Endothelial cell of umbilical vein (primary cell): ENCODE measurements around the gene ZNHIT2. TPM values are rescaled to one million over a fixed set of nuclear protein-coding genes. Genes with fewer than 3 reads are reported as not detected.

Source experiments
- BruUV-seq: library from RNA; stranded (reverse); fragments of 400-500 nt; replicated peaks from 2 replicates; lab custom pipeline; 2021; lab: Mats Ljungman, UMichigan
- CTCF ChIA-PET: fragments of 300-600, 350-600 bp; sonication (Branson Sonifier 250); formaldehyde crosslinking; loops from one replicate; lab custom pipeline; 2021; ENCODE audit warnings: antibody characterized with exemption, inconsistent platforms; lab: Charles Lee
- POLR2A ChIA-PET: fragments of 300-600, 350-600 bp; sonication (Branson Sonifier 250); formaldehyde crosslinking; loops from one replicate; lab custom pipeline; 2021; ENCODE audit warnings: antibody characterized with exemption, inconsistent platforms; lab: Charles Lee
- DNase-seq: peaks from one replicate; pipeline ENCODE4 v3.0.0-alpha.2; 2011; ENCODE audit warnings: low read depth, low spot score
- FAIRE-seq: peaks from 2 replicates; lab custom pipeline; 2011; peaks lifted over from hg19 to GRCh38; lab: Jason Lieb, UNC
- H2AFZ ChIP-seq: 2 replicates; pipeline ENCODE4 v1.6.0; 2012; ENCODE audit warnings: low read depth, low read length, control low read depth, inconsistent platforms
- H3K27ac ChIP-seq: 2 replicates; pipeline ENCODE4 v1.5.1; 2011; ENCODE audit warnings: low read depth, mild to moderate bottlenecking, control low read depth, low read length, moderate library complexity; ENCODE audit not compliant: insufficient read depth
- H3K27me3 ChIP-seq, 2 experiments: 2 replicates each; pipeline versions ENCODE4 v1.6.0 to v1.6.1; 2011; ENCODE audit warnings: low read length in 2 of 2, mixed read lengths in 1 of 2; ENCODE audit not compliant: control insufficient read depth in 2 of 2, insufficient read depth in 2 of 2
- H3K36me3 ChIP-seq, 2 experiments: 2 replicates in 1 of 2; 3 replicates in 1 of 2; pipeline ENCODE4 v1.5.1; 2011; ENCODE audit warnings: low read length in 2 of 2, mild to moderate bottlenecking in 1 of 2, moderate library complexity in 1 of 2; ENCODE audit not compliant: control insufficient read depth in 2 of 2, insufficient read depth in 2 of 2; ENCODE audit errors: extremely low read depth in 1 of 2
- H3K4me1 ChIP-seq: 3 replicates; pipeline ENCODE4 v1.5.1; 2011; ENCODE audit warnings: mild to moderate bottlenecking, low read length; ENCODE audit not compliant: control insufficient read depth, insufficient read depth; ENCODE audit errors: extremely low read depth
- H3K4me2 ChIP-seq: 2 replicates; pipeline ENCODE4 v1.6.1; 2011; ENCODE audit warnings: low read length, control low read depth, mixed read lengths; ENCODE audit not compliant: insufficient read depth
- H3K4me3 ChIP-seq, 3 experiments: fragments of 200-600 bp in 1 of 3; sonication (generic), shearing (Covaris generic) in 1 of 3; replicated peaks in 1 of 3; 2 replicates each; pipeline ENCODE4 v1.5.1; 2011 to 2016; ENCODE audit warnings: control low read depth in 3 of 3, low read length in 3 of 3, mild to moderate bottlenecking in 2 of 3, inconsistent platforms in 1 of 3, low read depth in 1 of 3, moderate library complexity in 1 of 3; ENCODE audit not compliant: insufficient read depth in 1 of 3
- H3K79me2 ChIP-seq: 2 replicates; pipeline ENCODE4 v1.6.0; 2012; ENCODE audit warnings: low read length, inconsistent platforms; ENCODE audit not compliant: control insufficient read depth, insufficient read depth
- H3K9ac ChIP-seq: replicated peaks from 2 replicates; pipeline ENCODE3; 2011; ENCODE audit warnings: low read length, control low read depth; ENCODE audit not compliant: insufficient read depth; ENCODE audit errors: extremely low read depth
- H3K9me1 ChIP-seq: replicated peaks from 3 replicates; pipeline ENCODE4 v1.6.0; 2011; ENCODE audit warnings: mild to moderate bottlenecking, low read length; ENCODE audit not compliant: control insufficient read depth, insufficient read depth; ENCODE audit errors: extremely low read depth
- H3K9me3 ChIP-seq: replicated peaks from 2 replicates; pipeline ENCODE4 v1.5.1; 2012; ENCODE audit warnings: low read length, inconsistent platforms; ENCODE audit not compliant: control insufficient read depth, insufficient read depth
- H4K20me1 ChIP-seq: replicated peaks from 2 replicates; pipeline ENCODE3; 2011; ENCODE audit warnings: mild to moderate bottlenecking, low read length; ENCODE audit not compliant: control insufficient read depth, insufficient read depth; ENCODE audit errors: extremely low read depth
- POLR2A ChIP-seq: IDR thresholded peaks from 2 replicates; pipeline ENCODE4 v1.6.1; 2012; ENCODE audit warnings: low read depth, mild to moderate bottlenecking, control low read depth, low read length
- POLR2AphosphoS5 ChIP-seq: IDR thresholded peaks from 2 replicates; pipeline ENCODE4 v1.6.1; 2012; ENCODE audit warnings: low read depth, mild to moderate bottlenecking, control low read depth, low read length, moderate library complexity; ENCODE audit not compliant: insufficient read depth
- dilution Hi-C: fragments of 300-500 bp; cut with MboI; formaldehyde crosslinking; loops from one replicate; pipeline ENCODE4 v1.15.0; 2019; ENCODE audit warnings: low sequenced_read_pairs; ENCODE audit not compliant: extremely low pct_ligation_motif_present
- intact Hi-C: fragments of 100-400 bp; cut with micrococcal nuclease; formaldehyde crosslinking; loops from one replicate; pipeline ENCODE4 v1.10.0; 2022
- polyA plus RNA-seq, 4 experiments: library from polyadenylated mRNA; depleted of rRNA in 3 of 4; stranded (reverse) in 3 of 4; unstranded in 1 of 4; fragments of >200 nt; gene quantifications; 2 replicates each; pipeline versions ENCODE4 v1.2.1 to v1.2.3, GENCODE V29; 2011 to 2012; ENCODE audit warnings: missing spikeins in 1 of 4
- total RNA-seq: library from RNA; stranded (reverse); gene quantifications from 2 replicates; pipeline ENCODE4 v1.2.3, GENCODE V29; 2021
- TF ChIP-seq, protein P1 (sequence below), 2 donors: IDR thresholded peaks; 1 replicate in 1 of 2; 2 replicates in 1 of 2; pipeline ENCODE4 v1.5.1; 2011; ENCODE audit warnings: low read length in 2 of 2, mild to moderate bottlenecking in 2 of 2, moderate library complexity in 2 of 2, control low read depth in 1 of 2, inconsistent platforms in 1 of 2, low read depth in 1 of 2; ENCODE audit not compliant: insufficient read depth in 1 of 2; ENCODE audit errors: extremely low read depth in 1 of 2

ZNHIT2 gene
- total and polyA plus RNA-seq, 2 donors (not counting 3 experiments of a cell fraction or from before 2014, with no cell fraction given), result 7.1 to 9.0 TPM

DNA sequence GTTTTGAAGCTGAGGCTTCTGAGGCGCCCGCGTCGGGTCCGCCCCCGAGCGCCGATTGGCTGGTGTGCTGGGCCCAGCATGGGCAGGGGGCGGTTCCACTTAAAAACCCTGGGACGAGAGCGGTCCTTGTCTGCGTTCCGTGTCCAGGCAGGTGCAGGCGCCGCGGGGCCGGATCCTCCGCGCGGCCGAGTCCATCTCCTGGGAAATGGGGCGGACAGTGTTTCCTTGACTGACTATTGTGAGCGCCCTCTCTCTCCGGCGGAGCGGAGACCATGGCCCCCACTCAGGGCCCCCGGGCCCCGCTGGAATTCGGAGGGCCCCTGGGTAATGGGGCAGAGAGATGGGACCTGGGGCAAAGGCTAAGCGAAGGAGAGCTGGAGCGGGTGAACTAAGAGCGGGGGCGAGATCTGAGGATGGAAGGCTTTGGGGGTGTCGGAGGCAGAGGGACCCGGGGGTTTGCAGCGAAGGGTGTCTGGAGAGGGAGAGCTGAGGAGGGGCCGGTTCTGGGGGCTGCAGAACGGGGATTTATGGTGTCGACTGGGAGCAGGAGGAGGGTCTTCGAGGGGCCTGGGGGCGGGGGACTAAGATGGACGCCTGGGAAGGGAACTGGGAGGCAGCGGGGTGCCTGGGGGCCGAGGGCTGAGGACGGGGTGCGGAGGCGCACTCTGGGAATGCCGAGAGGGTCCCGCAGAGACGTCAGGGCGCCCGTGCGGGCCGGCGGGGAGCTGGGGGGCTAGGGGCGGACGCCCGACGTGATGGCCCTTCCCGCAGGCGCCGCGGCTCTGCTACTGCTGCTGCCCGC lies 5.6 kb downstream of the ZNHIT2 start, which contains the start of gene TM7SF2:
TM7SF2 (plus strand) TSS at position 129 of the 802 bp plus-strand sequence; CDS start at position 273, 144 bp downstream.
- intact Hi-C loops, result loop anchor here (2.0 to 5.0 kb wide), 5 partner anchors 15 to 195 kb away; partner anchors contain the start of genes ATG2A, CDCA5, SAC3D1 and VPS51
- no peaks in the 10 kb centered on the region for H4K20me1 ChIP-seq
- ChIA-PET CTCF (interaction anchor here (0.7 to 3.7 kb wide), 13 partner anchors 9 to 324 kb away, joined by 3 to 56 read pairs (median 4); partner anchors contain the start of genes CAPN1, FAU, MRPL49 and SPDYC), POLR2A (no interaction called here)
- no peaks in the 10 kb centered on the region for H3K9me1 ChIP-seq
- no TSS peak for BruUV-seq
- H2AFZ ChIP-seq, result peak within 1 kb of the TSS; percentile 30
- H3K36me3 ChIP-seq, result peaks cover 0 to 16% of the 10 kb centered on the region in 2 experiments
- peak; percentile 97 for FAIRE-seq
- peak; percentile 88 for DNase-seq
- no peak within 1 kb of the TSS for H3K27ac ChIP-seq
- dilution Hi-C loops, result no loop called here
- H3K27me3 ChIP-seq, result no peaks in the 10 kb centered on the region
- peak within 1 kb of the TSS; percentile 38 for H3K9ac ChIP-seq
- peaks cover 6% of the 10 kb centered on the region for H3K79me2 ChIP-seq
- H3K9me3 ChIP-seq, result no peaks in the 10 kb centered on the region
- TF ChIP-seq POLR2A (peak; percentile 85), POLR2AphosphoS5 (peak; percentile 82)
- TF ChIP-seq, protein P1, sequence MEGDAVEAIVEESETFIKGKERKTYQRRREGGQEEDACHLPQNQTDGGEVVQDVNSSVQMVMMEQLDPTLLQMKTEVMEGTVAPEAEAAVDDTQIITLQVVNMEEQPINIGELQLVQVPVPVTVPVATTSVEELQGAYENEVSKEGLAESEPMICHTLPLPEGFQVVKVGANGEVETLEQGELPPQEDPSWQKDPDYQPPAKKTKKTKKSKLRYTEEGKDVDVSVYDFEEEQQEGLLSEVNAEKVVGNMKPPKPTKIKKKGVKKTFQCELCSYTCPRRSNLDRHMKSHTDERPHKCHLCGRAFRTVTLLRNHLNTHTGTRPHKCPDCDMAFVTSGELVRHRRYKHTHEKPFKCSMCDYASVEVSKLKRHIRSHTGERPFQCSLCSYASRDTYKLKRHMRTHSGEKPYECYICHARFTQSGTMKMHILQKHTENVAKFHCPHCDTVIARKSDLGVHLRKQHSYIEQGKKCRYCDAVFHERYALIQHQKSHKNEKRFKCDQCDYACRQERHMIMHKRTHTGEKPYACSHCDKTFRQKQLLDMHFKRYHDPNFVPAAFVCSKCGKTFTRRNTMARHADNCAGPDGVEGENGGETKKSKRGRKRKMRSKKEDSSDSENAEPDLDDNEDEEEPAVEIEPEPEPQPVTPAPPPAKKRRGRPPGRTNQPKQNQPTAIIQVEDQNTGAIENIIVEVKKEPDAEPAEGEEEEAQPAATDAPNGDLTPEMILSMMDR (IDR thresholded peaks at IDR 0.05; ENCODE audit: extremely low read depth in 1 of 2, insufficient read depth in 1 of 2, low read depth in 1 of 2, low read length in 2 of 2), result no peak
- peaks cover 17% of the 10 kb centered on the region for H3K4me1 ChIP-seq
- H3K4me2 ChIP-seq, result peak within 1 kb of the TSS; percentile 43
- peak within 1 kb of the TSS; percentile 33 to 51 (median 47) for H3K4me3 ChIP-seq
